H1 (cell line): ENCODE measurements around the gene COQ8A. TPM values are rescaled to one million over a fixed set of nuclear protein-coding genes. Genes with fewer than 3 reads are reported as not detected.

ENCODE experiments used
- polyA plus RNA-seq, 7 experiments: library from polyadenylated mRNA; depleted of rRNA in 3 of 7; stranded (reverse) in 5 of 7; unstranded in 2 of 7; fragments of >200 nt in 5 of 7; fragments of 200-250 nt in 2 of 7; gene quantifications; 1 replicate in 5 of 7; 2 replicates in 1 of 7; 4 replicates in 1 of 7; pipeline versions ENCODE4 v1.2.1 to v1.2.3, GENCODE V29; 2011 to 2013; ENCODE audit warnings: missing spikeins in 2 of 7, mixed read lengths in 2 of 7
- total RNA-seq: library from RNA; stranded (reverse); fragmentation: NEBNext Ultra II Directional; extraction: Animal tissue kit (Norgen Biotek cat#: 25700); gene quantifications from 2 replicates; pipeline ENCODE4 v1.2.1, GENCODE V29; 2021
- TF ChIP-seq, protein P1 (sequence below): IDR thresholded peaks from 2 replicates; pipeline ENCODE4 v1.6.1; 2011; ENCODE audit warnings: low read length, improper control_type of control experiment

COQ8A gene
- total and polyA plus RNA-seq, 2 of the 8 experiments (the other 6 are each of a cell fraction or from before 2014, with no cell fraction given), result 28.5 to 38.9 TPM

- TF ChIP-seq, protein P1, sequence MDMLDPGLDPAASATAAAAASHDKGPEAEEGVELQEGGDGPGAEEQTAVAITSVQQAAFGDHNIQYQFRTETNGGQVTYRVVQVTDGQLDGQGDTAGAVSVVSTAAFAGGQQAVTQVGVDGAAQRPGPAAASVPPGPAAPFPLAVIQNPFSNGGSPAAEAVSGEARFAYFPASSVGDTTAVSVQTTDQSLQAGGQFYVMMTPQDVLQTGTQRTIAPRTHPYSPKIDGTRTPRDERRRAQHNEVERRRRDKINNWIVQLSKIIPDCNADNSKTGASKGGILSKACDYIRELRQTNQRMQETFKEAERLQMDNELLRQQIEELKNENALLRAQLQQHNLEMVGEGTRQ, result no peak
Measured at GRCh38 chr1:226977643-226978431, 37.7 kb downstream of the COQ8A start (continued).
